Fibroblast of upper back skin (primary cell): ENCODE data around the gene WTIP.
"Not testable (repeated sequence)": the region's sequence is repeated elsewhere in the genome, so short reads cannot be mapped to it uniquely, and the experiment has no call there.

ENCODE experiments used
- DNase-seq: peaks from one replicate; pipeline ENCODE4 v3.0.0-alpha.2; 2013

WTIP gene

DNA sequence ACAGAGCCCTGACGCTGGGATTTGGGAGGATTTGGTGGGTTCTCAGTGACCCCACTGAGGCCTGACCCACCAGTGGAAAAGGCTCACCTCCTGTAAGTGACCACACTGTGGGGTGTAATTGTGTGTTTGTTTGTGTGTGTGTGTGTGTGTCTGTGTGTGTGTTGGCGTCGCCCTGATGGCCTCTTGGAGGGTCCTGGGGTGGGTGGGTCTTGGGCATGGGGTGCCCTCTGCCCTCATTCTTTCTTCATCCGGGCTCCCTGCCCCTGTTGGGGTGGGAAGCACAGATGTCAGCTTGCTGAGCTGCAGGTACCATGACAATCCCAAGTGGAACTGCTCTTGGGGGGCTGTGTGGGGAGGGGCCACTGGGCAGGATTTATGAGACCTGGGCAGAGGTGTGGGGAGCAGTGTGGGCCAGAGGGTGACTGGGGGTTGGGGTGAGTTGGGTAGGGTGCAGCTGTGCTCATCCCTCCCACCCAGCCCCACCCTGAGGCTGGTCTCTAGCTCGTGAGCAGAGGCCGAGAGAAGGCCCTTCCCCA is 22.8 kb downstream of the WTIP start:
- DNase-seq = no peak

- no peak for DNase-seq
Measured at GRCh38 chr19:34504809-34505291, 23.3 kb downstream of the WTIP start.

GRCh38 chr19:34505321-34506025 is 23.9 kb downstream of the WTIP start:
- DNase-seq = no peak

GRCh38 chr19:34506026-34506370 is 24.4 kb downstream of the WTIP start:
- no peak for DNase-seq

DNA sequence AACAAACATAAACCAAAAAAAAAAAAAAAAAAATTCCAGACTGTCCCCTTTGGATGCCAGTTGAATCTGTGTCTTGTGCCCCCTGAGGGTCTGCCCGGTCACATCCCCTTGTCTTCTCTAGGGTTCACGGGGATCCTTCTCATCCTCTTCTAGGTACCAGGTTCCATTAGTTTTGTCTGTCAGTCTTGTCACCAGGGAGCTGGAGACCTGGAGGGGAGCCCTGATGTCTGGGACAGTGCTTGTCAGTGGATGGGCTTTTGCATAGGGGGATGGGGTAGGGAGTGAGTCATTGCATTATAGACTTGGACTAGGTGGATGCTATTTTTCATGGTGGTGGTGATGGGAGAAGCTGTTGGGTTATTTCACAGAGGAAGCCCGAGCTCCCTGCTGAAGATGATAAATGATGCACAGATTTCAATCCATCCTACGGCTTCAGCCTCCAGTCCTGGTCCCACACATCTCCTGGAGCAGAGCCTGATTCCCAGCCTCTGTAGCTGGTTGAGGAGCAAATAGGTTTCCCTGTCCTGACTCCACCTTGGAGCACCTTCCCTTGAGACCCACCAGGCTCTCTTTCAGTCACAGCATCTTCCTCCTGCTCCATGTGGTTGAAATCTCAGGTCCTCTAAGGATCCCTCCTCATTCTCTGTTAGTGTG is 26.0 kb downstream of the WTIP start:
- peak; percentile 30 for DNase-seq

- no peak for DNase-seq
Measured at GRCh38 chr19:34508540-34508939, 27.0 kb downstream of the WTIP start.

DNA sequence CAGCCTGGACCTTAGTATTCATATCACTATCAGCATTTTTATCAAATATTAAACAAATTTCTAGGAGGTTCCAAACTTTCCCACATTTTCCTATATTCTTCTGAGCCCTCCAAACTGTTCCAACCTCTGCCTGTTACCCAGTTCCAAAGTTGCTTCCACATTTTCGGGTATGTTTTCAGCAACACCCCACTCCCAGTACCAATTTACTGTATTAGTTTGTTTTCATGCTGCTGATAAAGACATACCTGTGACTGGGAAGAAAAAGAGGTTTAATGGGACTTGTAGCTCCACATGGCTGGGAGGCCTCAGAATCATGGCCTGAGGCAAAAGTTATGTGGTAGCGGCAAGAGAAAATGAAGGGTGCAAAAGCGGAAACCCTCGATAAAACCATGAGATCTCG is 29.3 kb downstream of the WTIP start:
- not testable (repeated sequence) for DNase-seq

DNA sequence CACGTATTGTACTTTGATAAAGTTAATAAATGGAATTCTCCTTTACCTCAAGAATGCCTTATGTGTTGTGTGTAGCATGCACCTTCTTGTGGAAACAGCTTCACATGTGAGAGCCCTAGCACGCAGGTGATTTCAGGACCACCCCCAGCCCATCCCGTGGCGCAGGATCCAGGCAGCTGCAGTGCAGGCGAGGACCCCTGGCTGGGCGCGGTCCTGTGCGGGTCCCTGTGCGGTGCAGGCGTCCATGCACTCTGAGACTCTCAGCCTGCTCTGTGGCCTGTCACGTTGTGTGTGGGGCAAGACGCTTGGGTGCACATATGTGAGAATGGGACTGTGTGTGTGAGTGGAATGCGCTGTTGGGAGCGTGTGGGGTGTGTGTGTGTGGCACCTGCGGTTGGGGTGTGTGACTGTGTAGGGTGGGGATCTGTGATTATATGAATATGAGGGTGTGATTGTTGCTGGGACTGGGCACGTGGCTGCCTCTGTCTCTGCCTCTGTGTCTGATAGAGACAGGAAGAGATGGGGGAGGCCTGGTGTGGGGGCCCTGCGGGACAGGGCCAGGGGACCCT is 30.8 kb downstream of the WTIP start:
- no peak for DNase-seq

DNA sequence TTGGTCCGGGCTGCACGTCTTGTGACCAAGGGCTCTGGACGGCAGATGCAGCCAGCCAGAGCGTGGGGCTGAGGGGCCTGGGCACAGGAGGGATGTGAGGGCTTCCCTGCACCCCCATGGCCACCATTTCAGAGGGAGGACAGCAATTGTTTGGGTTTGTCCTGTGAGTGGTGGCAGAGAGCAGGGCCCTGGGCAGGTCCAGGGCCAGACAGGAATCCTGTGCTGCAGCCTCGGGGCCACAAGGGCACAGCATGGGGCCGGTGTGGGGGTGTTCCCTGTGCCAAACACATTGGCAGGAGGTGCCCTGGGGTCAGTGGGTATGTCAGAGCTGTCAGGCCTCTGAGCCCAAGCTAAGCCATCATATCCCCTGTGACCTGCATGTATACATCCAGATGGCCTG is 32.2 kb downstream of the WTIP start:
- no peak for DNase-seq

GRCh38 chr19:34519602-34520001 is 38.0 kb downstream of the WTIP start:
- DNase-seq = no peak

GRCh38 chr19:34523408-34523807 is 41.9 kb downstream of the WTIP start:
- DNase-seq = no peak

- DNase-seq = no peak
Measured at GRCh38 chr19:34525001-34525400, 43.4 kb downstream of the WTIP start.

GRCh38 chr19:34534206-34534605 is 52.6 kb downstream of the WTIP start:
- no peak for DNase-seq

DNA sequence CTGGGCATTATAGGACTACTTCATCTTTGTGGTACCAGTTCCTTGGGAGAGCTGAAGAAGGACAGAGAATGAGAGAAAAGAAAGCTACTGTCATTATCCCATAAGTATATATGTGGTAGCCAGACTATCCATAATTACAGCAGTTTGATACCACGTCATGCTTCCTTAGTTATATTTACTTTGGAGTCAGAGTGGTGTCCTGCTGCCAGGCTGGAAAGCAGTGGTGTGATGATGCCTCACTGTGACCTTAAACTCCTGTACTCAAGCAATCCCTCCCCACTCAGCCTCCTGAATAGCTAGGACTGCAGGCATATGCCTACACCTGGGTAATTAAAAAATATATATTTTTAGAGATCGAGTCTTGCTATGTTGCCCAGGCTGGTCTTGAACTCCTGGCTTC is 57.8 kb downstream of the WTIP start:
- no peak for DNase-seq

GRCh38 chr19:34540811-34541557 is 59.4 kb downstream of the WTIP start:
- no peak for DNase-seq

GRCh38 chr19:34549833-34550232 is 68.3 kb downstream of the WTIP start:
- DNase-seq = no peak

GRCh38 chr19:34555447-34555846 is 73.9 kb downstream of the WTIP start:
- DNase-seq = no peak

- peak; percentile 9 for DNase-seq
Measured at GRCh38 chr19:34556488-34556887, 74.9 kb downstream of the WTIP start.

- no peak for DNase-seq
Measured at GRCh38 chr19:34559045-34559444, 77.5 kb downstream of the WTIP start.

- no peak for DNase-seq
Measured at GRCh38 chr19:34560229-34560628, 78.7 kb downstream of the WTIP start.
